GM12864 (cell line): ENCODE results near the gene ANGPTL2.

ENCODE experiments used
- DNase-seq: peaks from one replicate; pipeline ENCODE4 v3.0.0-alpha.2; 2011; ENCODE audit warnings: low read depth
- H3K4me3 ChIP-seq: 2 replicates; pipeline ENCODE4 v1.5.1; 2011; ENCODE audit warnings: mild to moderate bottlenecking, low read depth, low read length, control low read depth
- TF ChIP-seq, protein P1 (sequence below): IDR thresholded peaks from 2 replicates; pipeline ENCODE4 v1.5.1; 2011; ENCODE audit warnings: low read depth, mild to moderate bottlenecking, moderate library complexity, low read length, control low read depth, inconsistent platforms; ENCODE audit errors: missing control alignments

Gene ANGPTL2

DNA sequence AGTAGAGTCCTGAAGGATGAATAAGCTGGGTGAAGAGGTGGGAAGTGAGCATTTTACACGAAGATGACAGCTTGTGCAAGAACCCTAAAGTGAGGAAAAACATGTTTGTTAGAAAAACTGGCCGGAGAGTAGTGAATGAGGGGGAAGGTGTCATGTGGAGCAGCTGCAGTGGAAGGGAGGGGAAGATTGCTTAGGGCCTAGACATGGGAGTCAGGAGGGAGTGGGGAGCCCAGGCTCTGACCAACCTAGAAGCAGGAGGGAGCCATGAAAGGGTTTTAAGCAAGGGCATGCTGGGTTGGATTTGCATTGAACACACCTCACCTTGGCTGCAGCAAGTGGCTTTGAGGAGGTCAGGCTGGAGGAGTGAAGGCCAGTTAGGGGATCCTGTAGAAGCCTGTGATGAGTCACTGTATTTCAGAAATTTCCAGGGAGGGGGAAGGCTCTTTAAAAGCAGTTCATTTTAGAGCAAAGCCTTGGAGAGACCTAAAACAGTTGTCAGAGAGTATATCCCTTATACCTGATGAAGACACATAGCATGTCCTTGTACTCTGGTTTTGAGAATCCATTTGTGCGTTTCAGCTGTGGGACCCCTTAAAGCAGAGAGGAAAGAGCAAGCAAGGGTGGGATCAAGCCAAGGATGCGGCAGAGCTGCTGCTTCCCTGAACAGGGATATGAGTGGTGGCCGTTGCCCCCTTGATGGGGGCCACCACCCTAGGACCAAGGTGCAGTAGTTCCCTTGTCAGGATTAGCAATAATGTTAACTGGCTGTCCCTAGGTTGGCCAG, 45.4 kb downstream of the ANGPTL2 start:
- TF ChIP-seq, protein P1, sequence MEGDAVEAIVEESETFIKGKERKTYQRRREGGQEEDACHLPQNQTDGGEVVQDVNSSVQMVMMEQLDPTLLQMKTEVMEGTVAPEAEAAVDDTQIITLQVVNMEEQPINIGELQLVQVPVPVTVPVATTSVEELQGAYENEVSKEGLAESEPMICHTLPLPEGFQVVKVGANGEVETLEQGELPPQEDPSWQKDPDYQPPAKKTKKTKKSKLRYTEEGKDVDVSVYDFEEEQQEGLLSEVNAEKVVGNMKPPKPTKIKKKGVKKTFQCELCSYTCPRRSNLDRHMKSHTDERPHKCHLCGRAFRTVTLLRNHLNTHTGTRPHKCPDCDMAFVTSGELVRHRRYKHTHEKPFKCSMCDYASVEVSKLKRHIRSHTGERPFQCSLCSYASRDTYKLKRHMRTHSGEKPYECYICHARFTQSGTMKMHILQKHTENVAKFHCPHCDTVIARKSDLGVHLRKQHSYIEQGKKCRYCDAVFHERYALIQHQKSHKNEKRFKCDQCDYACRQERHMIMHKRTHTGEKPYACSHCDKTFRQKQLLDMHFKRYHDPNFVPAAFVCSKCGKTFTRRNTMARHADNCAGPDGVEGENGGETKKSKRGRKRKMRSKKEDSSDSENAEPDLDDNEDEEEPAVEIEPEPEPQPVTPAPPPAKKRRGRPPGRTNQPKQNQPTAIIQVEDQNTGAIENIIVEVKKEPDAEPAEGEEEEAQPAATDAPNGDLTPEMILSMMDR, result no peak
- no peak overlapping the region for H3K4me3 ChIP-seq
- DNase-seq, result no peak

DNA sequence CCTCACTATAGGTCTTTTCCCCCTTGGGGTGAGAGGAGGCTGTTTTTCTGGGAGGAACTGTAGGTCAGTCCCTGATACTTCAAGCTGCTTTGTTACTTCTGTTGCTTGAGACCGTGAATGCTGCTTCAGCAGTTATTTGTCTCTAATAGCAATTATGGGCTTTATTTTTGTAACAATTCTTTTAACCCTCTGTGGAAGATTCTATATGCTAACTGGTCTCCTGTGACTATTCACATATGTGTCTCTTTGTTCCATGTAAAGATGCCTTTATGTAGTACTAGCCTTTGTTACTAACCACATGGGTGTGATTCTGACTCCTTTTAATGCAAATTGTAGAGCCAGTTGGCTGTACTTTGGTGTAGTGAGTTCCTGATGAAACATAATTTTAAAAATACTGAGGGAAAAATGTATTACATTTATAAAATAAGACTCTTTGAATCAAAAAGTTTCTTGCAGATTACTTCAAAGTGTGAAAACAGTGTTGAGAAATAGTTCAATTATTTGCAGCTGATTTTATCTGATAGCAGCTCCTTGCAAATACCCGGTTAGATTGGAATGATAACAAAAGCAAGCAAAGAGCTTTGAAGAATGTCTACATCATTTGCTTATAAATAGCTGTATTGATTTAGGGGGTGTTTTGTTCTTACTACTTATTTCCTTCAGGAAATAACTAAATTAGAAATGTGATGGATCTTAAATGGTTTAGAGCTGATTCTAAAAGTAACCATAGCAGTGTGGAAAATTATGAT, 46.6 kb downstream of the ANGPTL2 start:
- H3K4me3 ChIP-seq, result no peak overlapping the region
- TF ChIP-seq, protein P1, result no peak
- no peak for DNase-seq

DNA sequence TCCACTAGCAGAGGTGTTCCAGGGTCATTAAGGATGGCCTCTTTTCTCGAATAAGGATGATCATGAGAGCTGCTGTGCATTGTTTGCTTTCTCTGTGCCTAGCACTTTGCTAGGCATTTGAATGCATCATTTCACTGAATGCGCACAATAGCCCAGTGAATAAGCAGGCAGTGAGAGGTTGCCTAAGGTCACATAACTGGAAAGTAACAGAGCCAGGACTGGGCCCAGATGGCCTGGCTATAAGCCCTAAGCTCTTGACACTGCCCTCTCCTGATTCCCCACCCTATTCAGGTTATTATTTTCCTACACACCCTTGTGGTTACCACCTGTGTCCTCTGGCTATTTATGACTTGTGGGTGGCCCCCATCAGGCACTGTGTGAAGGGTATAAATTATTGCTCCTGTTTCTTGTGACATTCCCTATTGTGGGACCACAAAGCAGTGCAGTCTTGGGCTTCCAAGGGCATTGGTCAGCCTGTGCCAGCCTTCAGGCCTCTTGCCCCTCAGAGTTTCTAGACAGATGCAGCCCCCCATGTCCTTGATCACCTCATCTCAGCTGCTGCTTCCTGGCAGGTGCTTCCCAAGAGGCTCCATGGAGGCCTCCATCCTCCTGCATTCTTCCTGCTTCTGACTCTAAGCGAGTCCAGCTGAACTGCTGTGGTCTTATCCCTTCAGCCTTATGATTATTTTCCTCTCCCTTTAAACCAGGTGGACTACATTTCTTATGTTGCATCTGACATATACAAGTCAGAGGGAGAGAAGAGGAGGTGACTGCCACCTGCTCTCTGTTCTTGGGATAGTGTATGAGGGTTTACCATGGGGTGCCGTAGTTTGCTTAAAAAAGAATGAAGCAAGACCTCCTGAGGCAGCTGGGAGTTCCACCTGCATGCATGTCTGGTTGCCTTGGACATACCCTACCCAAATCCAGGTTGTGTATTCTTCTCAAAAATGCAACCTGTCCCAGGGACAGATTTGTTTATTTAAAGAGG, 47.6 kb downstream of the ANGPTL2 start:
- no peak for DNase-seq
- TF ChIP-seq, protein P1, result no peak
- H3K4me3 ChIP-seq, result no peak overlapping the region

DNA sequence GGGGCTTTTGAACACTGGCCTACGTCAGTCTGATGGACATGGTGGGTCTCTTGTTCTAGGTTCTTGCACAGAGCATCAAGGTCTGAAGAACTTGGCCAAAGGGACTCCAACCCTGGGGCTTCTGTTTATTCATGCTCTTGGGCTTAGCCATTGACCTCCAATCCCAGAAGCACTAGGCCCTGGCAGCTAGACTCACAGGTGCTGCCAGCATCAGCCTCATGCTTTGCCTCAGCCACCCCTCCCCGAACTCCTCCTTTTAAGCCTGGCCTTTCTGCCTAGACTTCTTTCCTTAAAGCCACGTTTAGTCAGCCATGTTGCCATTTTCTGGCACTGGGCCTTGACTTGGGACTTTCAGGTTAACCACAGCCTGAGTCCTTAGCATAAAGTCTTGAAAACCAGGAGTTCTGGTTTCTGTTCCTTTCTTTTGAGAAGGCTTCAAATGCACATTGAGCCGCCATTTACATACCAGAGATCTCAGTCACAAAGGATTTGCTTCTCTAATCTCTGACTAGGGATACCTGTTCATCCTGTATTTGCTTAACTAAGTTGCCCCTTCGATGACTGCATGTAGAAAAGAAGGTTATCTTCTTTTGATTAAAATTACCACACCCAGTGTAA, 54.7 kb downstream of the ANGPTL2 start:
- DNase-seq, result no peak
- H3K4me3 ChIP-seq, result no peak overlapping the region
- TF ChIP-seq, protein P1, result no peak

DNA sequence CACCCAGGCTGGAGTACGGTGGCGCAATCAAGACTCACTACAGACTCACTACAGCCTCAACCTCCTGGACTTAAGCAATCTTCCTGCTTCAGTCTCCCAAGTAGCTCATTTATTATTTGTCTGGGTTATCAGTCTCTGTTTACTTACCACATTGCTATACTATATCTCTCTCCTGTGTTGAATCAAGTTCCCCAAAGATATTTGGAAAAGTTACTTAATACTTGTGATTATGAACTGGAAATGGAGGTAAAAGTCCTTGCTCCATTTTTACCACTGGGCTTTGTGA, 55.6 kb downstream of the ANGPTL2 start:
- no peak overlapping the region for H3K4me3 ChIP-seq
- DNase-seq, result no peak
- TF ChIP-seq, protein P1, result no peak

DNA sequence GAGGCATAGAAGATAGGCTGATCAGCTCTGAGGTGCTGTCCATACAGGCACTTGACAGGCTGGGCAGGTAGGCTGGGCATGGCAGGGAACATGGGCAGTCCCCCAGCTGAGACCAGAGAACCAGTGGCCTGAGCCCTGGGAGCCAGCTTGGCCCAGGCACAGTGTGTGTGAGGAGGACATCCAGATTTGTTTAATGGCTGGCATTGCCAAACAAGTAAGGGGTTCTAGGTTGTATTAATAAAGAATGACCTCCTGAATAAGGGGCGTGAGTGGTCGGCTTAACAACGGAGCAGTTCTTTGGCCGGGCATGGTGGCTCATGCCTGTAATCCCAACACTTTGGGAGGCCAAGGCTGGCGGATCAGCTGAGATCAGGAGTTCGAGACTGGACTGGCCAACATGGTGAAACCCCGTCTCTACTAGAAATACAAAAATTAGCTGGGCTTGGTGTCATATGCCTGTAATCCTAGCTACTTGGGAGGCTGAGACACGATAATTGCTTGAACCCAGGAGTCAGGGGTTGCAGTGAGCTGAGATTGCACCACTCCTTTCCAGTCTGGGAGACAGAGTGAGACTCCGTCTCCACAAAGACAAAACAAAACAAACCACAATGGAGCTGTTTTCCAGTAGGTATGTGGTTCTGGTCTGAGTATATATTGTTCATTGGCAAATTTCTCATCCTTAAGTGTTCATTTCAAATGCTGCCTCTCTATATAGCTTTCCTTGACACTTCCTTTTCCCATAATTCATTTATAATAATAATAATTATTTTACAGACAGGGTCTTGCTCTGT, 56.2 kb downstream of the ANGPTL2 start:
- TF ChIP-seq, protein P1, result no peak
- no peak for DNase-seq
- H3K4me3 ChIP-seq, result no peak overlapping the region
